GM21529 (cell line): ENCODE results near the gene WDFY4.
A peak's percentile ranks its signal among the peaks of the same experiment; 100 is the strongest.

ENCODE experiments used
- ATAC-seq: cut with Tn5 transposase; IDR thresholded peaks from one replicate; pipeline ENCODE4 v1.9.1; 2021; ENCODE audit not compliant: unreplicated experiment

WDFY4 gene

GRCh38 chr10:48786606-48787282, 102.1 kb downstream of the WDFY4 start:
- no peak for ATAC-seq

- ATAC-seq = no peak
Observed at GRCh38 chr10:48788554-48788953, 103.9 kb downstream of the WDFY4 start.

- no peak for ATAC-seq
Observed at GRCh38 chr10:48789486-48790456, 105.1 kb downstream of the WDFY4 start.

GRCh38 chr10:48790457-48791044, 105.9 kb downstream of the WDFY4 start:
- ATAC-seq = no peak

- ATAC-seq = no peak
Observed at GRCh38 chr10:48791267-48791928, 106.7 kb downstream of the WDFY4 start.

- ATAC-seq = no peak
Observed at GRCh38 chr10:48792121-48792520, 107.4 kb downstream of the WDFY4 start.

- no peak for ATAC-seq
Observed at GRCh38 chr10:48792687-48793096, 108.0 kb downstream of the WDFY4 start.

- no peak for ATAC-seq
Observed at GRCh38 chr10:48794074-48794473, 109.4 kb downstream of the WDFY4 start.

- no peak for ATAC-seq
Observed at GRCh38 chr10:48796713-48797245, 112.1 kb downstream of the WDFY4 start.

- no peak for ATAC-seq
Observed at GRCh38 chr10:48797830-48798229, 113.2 kb downstream of the WDFY4 start.

GRCh38 chr10:48798481-48799254, 114.0 kb downstream of the WDFY4 start:
- ATAC-seq = no peak

GRCh38 chr10:48799341-48800006, 114.8 kb downstream of the WDFY4 start:
- no peak for ATAC-seq

- no peak for ATAC-seq
Observed at GRCh38 chr10:48800007-48800675, 115.5 kb downstream of the WDFY4 start.

GRCh38 chr10:48801001-48801421, 116.3 kb downstream of the WDFY4 start:
- ATAC-seq = no peak

- peak; percentile 92 for ATAC-seq
Observed at GRCh38 chr10:48802611-48803071, 118.0 kb downstream of the WDFY4 start.

- no peak for ATAC-seq
Observed at GRCh38 chr10:48803801-48804584, 119.3 kb downstream of the WDFY4 start.

- ATAC-seq = no peak
Observed at GRCh38 chr10:48804740-48805182, 120.1 kb downstream of the WDFY4 start.

GRCh38 chr10:48805411-48805810, 120.7 kb downstream of the WDFY4 start:
- no peak for ATAC-seq
